NB4 (cell line): ENCODE measurements around the gene SMAD4.

Source experiments
- DNase-seq: peaks from one replicate; pipeline ENCODE4 v3.0.0; 2010; ENCODE audit warnings: low read depth
- H3K4me3 ChIP-seq: one replicate; pipeline ENCODE4 v1.5.1; 2011; ENCODE audit warnings: mild to moderate bottlenecking, low read depth, low read length, moderate library complexity
- MYC ChIP-seq: IDR thresholded peaks from 2 replicates; pipeline ENCODE4 v1.6.1; 2011; ENCODE audit warnings: low read depth, low read length
- POLR2A ChIP-seq: IDR thresholded peaks from 2 replicates; pipeline ENCODE4 v1.6.1; 2011; ENCODE audit warnings: mild to moderate bottlenecking; ENCODE audit not compliant: insufficient read length; ENCODE audit errors: extremely low read depth
- TF ChIP-seq, protein P1 (sequence below): IDR thresholded peaks from 2 replicates; pipeline ENCODE4 v1.6.1; 2011; ENCODE audit warnings: low read depth, low read length
- TF ChIP-seq, protein P2 (sequence below): IDR thresholded peaks from one replicate; pipeline ENCODE4 v1.5.1; 2012; ENCODE audit warnings: low read depth, low read length

SMAD4 gene

DNA sequence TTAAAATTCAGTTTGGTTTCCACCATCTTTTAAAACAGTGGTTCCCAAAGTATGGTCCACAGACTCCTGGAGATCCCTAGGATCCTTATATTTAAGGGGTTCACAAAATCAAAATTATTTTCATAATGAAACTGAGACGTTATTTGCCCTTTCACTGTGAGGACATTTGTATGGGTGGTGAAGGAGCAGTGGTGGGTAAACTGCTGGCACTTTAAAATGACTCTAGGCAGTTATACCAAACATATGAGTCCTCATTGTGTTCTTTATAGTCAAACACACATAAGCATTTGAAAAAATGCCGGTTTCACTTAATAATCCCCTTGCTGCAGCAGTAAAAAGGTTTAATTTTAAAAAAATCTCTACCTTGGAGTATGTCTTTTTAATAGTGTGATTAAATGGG lies 7.2 kb downstream of the SMAD4 start:
- no peak for DNase-seq
- TF ChIP-seq, protein P1, sequence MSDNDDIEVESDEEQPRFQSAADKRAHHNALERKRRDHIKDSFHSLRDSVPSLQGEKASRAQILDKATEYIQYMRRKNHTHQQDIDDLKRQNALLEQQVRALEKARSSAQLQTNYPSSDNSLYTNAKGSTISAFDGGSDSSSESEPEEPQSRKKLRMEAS, result no peak
- TF ChIP-seq, protein P2, sequence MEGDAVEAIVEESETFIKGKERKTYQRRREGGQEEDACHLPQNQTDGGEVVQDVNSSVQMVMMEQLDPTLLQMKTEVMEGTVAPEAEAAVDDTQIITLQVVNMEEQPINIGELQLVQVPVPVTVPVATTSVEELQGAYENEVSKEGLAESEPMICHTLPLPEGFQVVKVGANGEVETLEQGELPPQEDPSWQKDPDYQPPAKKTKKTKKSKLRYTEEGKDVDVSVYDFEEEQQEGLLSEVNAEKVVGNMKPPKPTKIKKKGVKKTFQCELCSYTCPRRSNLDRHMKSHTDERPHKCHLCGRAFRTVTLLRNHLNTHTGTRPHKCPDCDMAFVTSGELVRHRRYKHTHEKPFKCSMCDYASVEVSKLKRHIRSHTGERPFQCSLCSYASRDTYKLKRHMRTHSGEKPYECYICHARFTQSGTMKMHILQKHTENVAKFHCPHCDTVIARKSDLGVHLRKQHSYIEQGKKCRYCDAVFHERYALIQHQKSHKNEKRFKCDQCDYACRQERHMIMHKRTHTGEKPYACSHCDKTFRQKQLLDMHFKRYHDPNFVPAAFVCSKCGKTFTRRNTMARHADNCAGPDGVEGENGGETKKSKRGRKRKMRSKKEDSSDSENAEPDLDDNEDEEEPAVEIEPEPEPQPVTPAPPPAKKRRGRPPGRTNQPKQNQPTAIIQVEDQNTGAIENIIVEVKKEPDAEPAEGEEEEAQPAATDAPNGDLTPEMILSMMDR, result no peak
- TF ChIP-seq MYC (no peak), POLR2A (no peak)
- H3K4me3 ChIP-seq, result no peak overlapping the region

DNA sequence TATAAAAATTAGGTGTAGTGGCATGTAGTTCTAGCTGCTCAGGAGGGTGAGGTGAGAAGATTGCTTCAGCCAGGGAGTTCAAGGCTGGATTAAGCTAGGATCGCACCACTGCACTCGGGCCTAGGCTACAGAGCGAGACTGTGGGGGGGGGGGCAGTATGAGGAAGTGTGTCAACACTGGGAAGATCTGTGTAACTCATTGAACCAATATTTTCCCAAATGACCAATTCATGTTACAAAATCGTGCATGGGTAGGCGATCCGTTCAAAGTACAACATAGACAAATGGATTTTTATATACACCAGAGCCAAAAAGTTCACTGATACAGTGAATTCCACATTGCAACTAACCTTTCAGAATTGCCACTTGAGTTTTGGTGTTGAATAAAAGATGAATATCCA lies 8.1 kb downstream of the SMAD4 start:
- TF ChIP-seq, protein P1, result no peak
- TF ChIP-seq, protein P2, result no peak
- TF ChIP-seq MYC (no peak), POLR2A (no peak)

GRCh38 chr18:51039138-51040112 lies 9.4 kb downstream of the SMAD4 start:
- no peak overlapping the region for H3K4me3 ChIP-seq
- DNase-seq, result no peak
- TF ChIP-seq POLR2A, result no peak
- TF ChIP-seq, protein P1, result no peak

More for the DNA sequence above, 8.1 kb downstream of the SMAD4 start:
- peak; percentile 12 for DNase-seq
- no peak overlapping the region for H3K4me3 ChIP-seq

DNA sequence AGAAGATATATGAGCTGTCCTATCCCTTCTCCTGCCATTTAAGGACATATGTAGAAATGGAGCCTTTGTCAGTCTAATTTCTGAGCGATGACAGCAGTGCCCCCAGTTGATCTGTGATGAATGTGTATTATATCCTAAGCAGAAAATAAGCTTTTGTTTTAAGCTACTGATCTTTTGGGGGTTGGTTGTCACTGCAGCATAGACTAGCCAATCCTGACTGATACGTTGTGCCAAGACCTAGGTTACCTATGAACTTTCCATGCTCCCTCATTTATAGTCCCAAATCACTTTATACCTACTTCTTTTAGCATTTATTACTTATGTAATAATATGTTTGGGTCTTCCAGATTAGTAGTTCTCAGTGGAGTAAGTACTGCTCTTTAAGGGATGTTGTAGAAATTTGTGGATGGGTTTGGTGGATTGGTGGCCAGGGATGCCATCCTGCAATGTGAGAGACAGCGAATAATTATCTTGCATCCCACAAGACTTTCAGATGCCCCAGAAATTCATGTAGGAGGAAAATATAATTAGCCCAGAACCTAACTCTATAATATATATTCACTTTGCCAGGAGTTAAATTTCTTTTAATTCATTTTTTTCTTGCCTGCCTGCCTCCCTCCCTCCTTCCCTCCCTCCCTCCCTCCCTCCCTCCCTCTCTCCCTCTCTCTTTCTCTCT lies 11.8 kb downstream of the SMAD4 start:
- TF ChIP-seq MYC, result no peak
- TF ChIP-seq, protein P1, result no peak
- TF ChIP-seq POLR2A, result no peak
- TF ChIP-seq, protein P2, result no peak
- DNase-seq, result no peak
- no peak overlapping the region for H3K4me3 ChIP-seq

GRCh38 chr18:51044928-51045585 lies 15.0 kb downstream of the SMAD4 start:
- no peak for TF ChIP-seq MYC
- TF ChIP-seq POLR2A, result no peak
- TF ChIP-seq, protein P2, result no peak
- TF ChIP-seq, protein P1, result no peak
- DNase-seq, result no peak
- H3K4me3 ChIP-seq, result no peak overlapping the region

- DNase-seq, result no peak
- H3K4me3 ChIP-seq, result no peak overlapping the region
- no peak for TF ChIP-seq POLR2A
- TF ChIP-seq, protein P1, result no peak
- TF ChIP-seq MYC, result no peak
- TF ChIP-seq, protein P2, result no peak
Observed at GRCh38 chr18:51048190-51048589, 18.2 kb downstream of the SMAD4 start.
